Fibroblast of lung (primary cell): Measurements from ENCODE around the gene MRPS31. TPM values are rescaled to one million over a fixed set of nuclear protein-coding genes. Genes with fewer than 3 reads are reported as not detected.
A peak's percentile ranks its signal among the peaks of the same experiment; 100 is the strongest.

Source experiments
- DNase-seq, 2 donors: peaks; one replicate each; pipeline versions ENCODE4 v3.0.0 to v3.0.0-alpha.2; 2010; ENCODE audit warnings: low read depth in 2 of 2
- H2AFZ ChIP-seq: 2 replicates; pipeline ENCODE4 v1.5.1; 2012; ENCODE audit warnings: low read length, control low read depth, inconsistent platforms
- H3K27ac ChIP-seq: 2 replicates; pipeline ENCODE4 v1.5.1; 2011; ENCODE audit warnings: low read length, control low read depth; ENCODE audit not compliant: insufficient read depth
- H3K27me3 ChIP-seq: 2 replicates; pipeline ENCODE4 v1.5.1; 2011; ENCODE audit warnings: mild to moderate bottlenecking, low read length; ENCODE audit not compliant: control insufficient read depth, insufficient read depth
- H3K36me3 ChIP-seq: 2 replicates; pipeline ENCODE4 v1.5.1; 2011; ENCODE audit warnings: low read length; ENCODE audit not compliant: control insufficient read depth, insufficient read depth
- H3K4me1 ChIP-seq: 2 replicates; pipeline ENCODE4 v1.5.1; 2011; ENCODE audit warnings: low read length; ENCODE audit not compliant: control insufficient read depth, insufficient read depth; ENCODE audit errors: extremely low read depth
- H3K4me2 ChIP-seq: 2 replicates; pipeline ENCODE4 v1.5.1; 2011; ENCODE audit warnings: low read length, control low read depth; ENCODE audit not compliant: insufficient read depth; ENCODE audit errors: extremely low read depth
- H3K4me3 ChIP-seq, 4 experiments: fragments of 200-600 bp in 1 of 4; sonication (generic) in 1 of 4; replicated peaks in 1 of 4; 2 replicates each; pipeline ENCODE4 v1.5.1; 2011 to 2016; ENCODE audit warnings: low read length in 4 of 4, low read depth in 3 of 4, mild to moderate bottlenecking in 3 of 4, control low read depth in 2 of 4, inconsistent platforms in 1 of 4, mixed read lengths in 1 of 4; ENCODE audit not compliant: insufficient read depth in 1 of 4; ENCODE audit errors: control extremely low read depth in 1 of 4
- H3K79me2 ChIP-seq: 2 replicates; pipeline ENCODE4 v1.5.1; 2012; ENCODE audit warnings: mild to moderate bottlenecking, low read length, inconsistent platforms; ENCODE audit not compliant: control insufficient read depth, insufficient read depth
- H3K9ac ChIP-seq: 2 replicates; pipeline ENCODE4 v1.5.1; 2011; ENCODE audit warnings: mild to moderate bottlenecking, low read length, control low read depth; ENCODE audit not compliant: insufficient read depth
- H3K9me3 ChIP-seq: 2 replicates; pipeline ENCODE4 v1.5.1; 2012; ENCODE audit warnings: low read depth, low read length; ENCODE audit not compliant: control insufficient read depth, insufficient read depth
- H4K20me1 ChIP-seq: 2 replicates; pipeline ENCODE4 v1.5.1; 2011; ENCODE audit warnings: low read length; ENCODE audit not compliant: control insufficient read depth, insufficient read depth; ENCODE audit errors: extremely low read depth
- EZH2 ChIP-seq: IDR thresholded peaks from 2 replicates; pipeline ENCODE4 v1.5.1; 2012; ENCODE audit warnings: low read length, control low read depth, mild to moderate bottlenecking; ENCODE audit errors: missing control alignments
- polyA minus RNA-seq: library from RNA; depleted of rRNA, polyadenylated mRNA; stranded (reverse); fragments of >200 nt; gene quantifications from 2 replicates; pipeline ENCODE4 v1.2.3, GENCODE V29; 2011; ENCODE audit warnings: low replicate concordance
- polyA plus RNA-seq, 2 donors: library from polyadenylated mRNA; depleted of rRNA in 1 of 2; stranded (reverse) in 1 of 2; unstranded in 1 of 2; fragments of >200 nt; gene quantifications; 2 replicates each; pipeline ENCODE4 v1.2.1, GENCODE V29; 2011 to 2012; ENCODE audit warnings: missing spikeins in 1 of 2
- total RNA-seq: library from RNA; depleted of rRNA; stranded (reverse); fragments of >200 nt; gene quantifications from 2 replicates; pipeline ENCODE4 v1.2.1, GENCODE V29; 2014
- TF ChIP-seq, protein P1 (sequence below), 2 donors: IDR thresholded peaks in 1 of 2; conservative IDR thresholded peaks in 1 of 2; 1 replicate in 1 of 2; 2 replicates in 1 of 2; pipeline ENCODE4 v1.5.1; 2011 to 2012; ENCODE audit warnings: low read length in 2 of 2, control low read depth in 1 of 2, inconsistent platforms in 1 of 2, low read depth in 1 of 2, mild to moderate bottlenecking in 1 of 2

MRPS31 gene
- total RNA-seq = 14.2 and 14.9 TPM in 2 replicates
- polyA plus RNA-seq = 16.0 and 21.8 TPM in 2 replicates
- polyA plus RNA-seq (2012) = 9.5 and 13.6 TPM in 2 replicates
- polyA minus RNA-seq = 0.41 and 2.1 TPM in 2 replicates

DNA sequence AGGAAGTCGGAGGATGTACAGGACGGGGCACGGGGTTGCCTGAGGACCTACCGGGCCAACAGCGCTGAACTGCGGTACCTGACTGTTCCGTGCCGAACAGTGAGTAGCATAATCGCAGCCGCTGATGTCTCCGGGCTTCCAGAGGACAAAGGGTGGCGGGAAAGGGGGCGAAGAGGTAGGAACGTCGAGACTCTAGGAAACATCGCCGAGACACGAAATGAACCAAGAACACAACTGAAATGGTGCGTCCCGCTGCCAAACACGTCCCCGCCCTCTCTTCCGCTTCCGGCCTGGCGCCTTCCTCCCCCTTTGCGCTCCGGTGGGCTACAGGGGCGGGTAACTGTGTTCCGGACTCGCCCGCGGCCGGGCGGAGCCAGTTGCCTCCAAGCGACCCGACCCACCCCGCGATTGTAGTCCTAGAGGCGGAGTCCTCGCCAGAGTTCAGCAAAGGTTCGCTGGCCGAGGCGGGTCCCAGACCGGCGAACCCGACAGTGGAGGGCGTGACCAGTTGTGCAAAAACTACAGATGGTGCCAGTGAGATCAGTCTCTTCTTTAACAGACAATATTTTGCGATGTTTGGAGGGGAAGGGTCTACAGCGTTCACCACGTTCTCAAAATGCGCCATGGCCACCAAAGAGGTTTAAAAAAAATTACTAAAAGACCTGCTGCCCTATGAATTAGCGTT is at the start of gene MRPS31:
Gene MRPS31 (minus strand): TSS at position 257 of the 685 bp plus-strand sequence. CDS start 54 bp downstream, at position 203.
- Histone ChIP-seq H3K27me3 (no peaks in the 10 kb centered on the region), H3K4me3 (peak within 1 kb of the TSS; percentile 94 to 99 (median 98)), H3K4me2 (peak within 1 kb of the TSS; percentile 81), H4K20me1 (no peaks in the 10 kb centered on the region), H2AFZ (peak within 1 kb of the TSS; percentile 100), H3K79me2 (peaks cover 20% of the 10 kb centered on the region), H3K4me1 (peaks cover 2% of the 10 kb centered on the region), H3K9me3 (no peaks in the 10 kb centered on the region), H3K9ac (peak within 1 kb of the TSS; percentile 82), H3K36me3 (peaks cover 1% of the 10 kb centered on the region), H3K27ac (peak within 1 kb of the TSS; percentile 88)
- DNase-seq = peak; percentile 93 to 95
- TF ChIP-seq, protein P1, sequence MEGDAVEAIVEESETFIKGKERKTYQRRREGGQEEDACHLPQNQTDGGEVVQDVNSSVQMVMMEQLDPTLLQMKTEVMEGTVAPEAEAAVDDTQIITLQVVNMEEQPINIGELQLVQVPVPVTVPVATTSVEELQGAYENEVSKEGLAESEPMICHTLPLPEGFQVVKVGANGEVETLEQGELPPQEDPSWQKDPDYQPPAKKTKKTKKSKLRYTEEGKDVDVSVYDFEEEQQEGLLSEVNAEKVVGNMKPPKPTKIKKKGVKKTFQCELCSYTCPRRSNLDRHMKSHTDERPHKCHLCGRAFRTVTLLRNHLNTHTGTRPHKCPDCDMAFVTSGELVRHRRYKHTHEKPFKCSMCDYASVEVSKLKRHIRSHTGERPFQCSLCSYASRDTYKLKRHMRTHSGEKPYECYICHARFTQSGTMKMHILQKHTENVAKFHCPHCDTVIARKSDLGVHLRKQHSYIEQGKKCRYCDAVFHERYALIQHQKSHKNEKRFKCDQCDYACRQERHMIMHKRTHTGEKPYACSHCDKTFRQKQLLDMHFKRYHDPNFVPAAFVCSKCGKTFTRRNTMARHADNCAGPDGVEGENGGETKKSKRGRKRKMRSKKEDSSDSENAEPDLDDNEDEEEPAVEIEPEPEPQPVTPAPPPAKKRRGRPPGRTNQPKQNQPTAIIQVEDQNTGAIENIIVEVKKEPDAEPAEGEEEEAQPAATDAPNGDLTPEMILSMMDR (conservative IDR thresholded peaks at IDR 0.05 in 1 of 2, IDR thresholded peaks at IDR 0.05 in 1 of 2; ENCODE audit: low read depth in 1 of 2, low read length in 2 of 2) = peak in 1 of 2 donors; percentile 1
- no peak for TF ChIP-seq EZH2

DNA sequence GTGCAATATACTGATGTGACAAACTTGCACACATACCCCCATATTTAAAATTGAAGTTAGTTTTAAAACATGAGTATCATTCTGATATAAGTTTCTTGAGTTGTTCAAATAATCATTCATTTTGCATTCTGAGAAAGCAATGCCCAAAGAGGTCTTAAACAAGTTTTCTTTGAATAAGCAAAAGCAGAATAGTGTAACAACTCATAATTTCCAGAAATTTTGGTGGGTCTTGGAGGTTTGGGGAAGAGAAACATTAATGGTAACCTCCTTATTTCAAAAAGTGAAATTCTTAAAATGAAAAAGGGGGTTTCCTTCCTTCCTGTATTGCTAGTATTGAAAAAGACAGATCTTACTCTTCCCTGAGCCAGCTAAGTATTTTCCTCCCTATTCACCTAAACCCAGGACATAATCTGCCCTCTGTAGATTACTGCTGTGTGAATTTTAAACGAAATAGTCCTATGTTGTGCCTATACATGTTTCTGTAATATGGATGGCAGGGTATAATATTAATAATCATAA is 48.9 kb upstream of the MRPS31 start:
- Histone ChIP-seq H3K9me3 (no peaks in the 10 kb centered on the region), H3K36me3 (no peaks in the 10 kb centered on the region), H2AFZ (no peak overlapping the region), H3K9ac (no peak overlapping the region), H3K4me2 (no peak overlapping the region), H3K4me1 (no peaks in the 10 kb centered on the region), H4K20me1 (no peaks in the 10 kb centered on the region), H3K27ac (no peak overlapping the region), H3K79me2 (no peaks in the 10 kb centered on the region), H3K4me3 (no peak overlapping the region), H3K27me3 (no peaks in the 10 kb centered on the region)
- TF ChIP-seq, protein P1 (conservative IDR thresholded peaks at IDR 0.05 in 1 of 2, IDR thresholded peaks at IDR 0.05 in 1 of 2; ENCODE audit: low read depth in 1 of 2, low read length in 2 of 2) = no peak
- TF ChIP-seq EZH2 = no peak
- DNase-seq = no peak

DNA sequence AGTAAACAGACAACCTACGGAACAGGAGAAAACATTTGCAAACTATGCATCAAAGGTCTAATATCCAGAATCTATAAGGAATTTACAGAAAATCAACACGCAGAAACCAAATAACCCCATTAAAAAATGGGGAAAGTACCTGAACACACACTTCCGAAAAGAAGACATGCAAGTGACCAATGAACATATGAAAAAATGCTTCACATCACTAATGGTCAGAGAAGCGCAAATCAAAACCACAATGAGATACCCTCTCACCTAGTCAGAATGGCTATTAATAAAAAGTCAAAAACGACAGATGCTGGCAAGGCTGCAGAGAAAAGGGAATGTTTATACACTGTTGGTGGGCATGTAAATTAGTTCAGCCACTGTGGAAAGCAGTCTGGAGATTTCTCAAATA is 47.9 kb upstream of the MRPS31 start:
- Histone ChIP-seq H3K4me3 (no peak overlapping the region), H3K9me3 (no peaks in the 10 kb centered on the region), H3K36me3 (no peaks in the 10 kb centered on the region), H3K79me2 (no peaks in the 10 kb centered on the region), H4K20me1 (no peaks in the 10 kb centered on the region), H3K27ac (no peak overlapping the region), H3K9ac (no peak overlapping the region), H3K4me1 (no peaks in the 10 kb centered on the region), H3K27me3 (no peaks in the 10 kb centered on the region), H3K4me2 (no peak overlapping the region), H2AFZ (no peak overlapping the region)
- DNase-seq = no peak
- TF ChIP-seq, protein P1 (conservative IDR thresholded peaks at IDR 0.05 in 1 of 2, IDR thresholded peaks at IDR 0.05 in 1 of 2; ENCODE audit: low read depth in 1 of 2, low read length in 2 of 2) = no peak
- TF ChIP-seq EZH2 = no peak
